Germinal center (tissue), 1 donor: Measurements from ENCODE around the gene MARCHF10.

Experiments
- DNase-seq: peaks from one replicate; pipeline ENCODE4 v3.0.0; 2012; ENCODE audit warnings: mixed read lengths, low spot score

The MARCHF10 gene

GRCh38 chr17:62658136-62658920 is 149.8 kb downstream of the MARCHF10 start:
- no peak for DNase-seq

- DNase-seq, result no peak
These were observed 150.4 kb downstream of the MARCHF10 start for GRCh38 chr17:62657690-62658089.

GRCh38 chr17:62657145-62657665 is 150.9 kb downstream of the MARCHF10 start:
- no peak for DNase-seq

- no peak for DNase-seq
These were observed 151.7 kb downstream of the MARCHF10 start for GRCh38 chr17:62656446-62656845.

GRCh38 chr17:62655656-62656055 is 152.5 kb downstream of the MARCHF10 start:
- no peak for DNase-seq

GRCh38 chr17:62653826-62654761 is 154.0 kb downstream of the MARCHF10 start:
- DNase-seq, result no peak

GRCh38 chr17:62653002-62653825 is 154.9 kb downstream of the MARCHF10 start:
- peak; percentile 60 for DNase-seq

- peak; percentile 30 for DNase-seq
These were observed 155.7 kb downstream of the MARCHF10 start for GRCh38 chr17:62652251-62653001.
